Activated CD4-positive, CD25-positive, alpha-beta regulatory T cell (primary cell): ENCODE measurements around the gene SOAT2.
"Not testable (repeated sequence)": the region's sequence is repeated elsewhere in the genome, so short reads cannot be mapped to it uniquely, and the experiment has no call there.

ENCODE experiments used
- DNase-seq, 4 experiments: peaks; one replicate each; lab custom pipeline; 2025; lab: John Stamatoyannopoulos, UW

Gene SOAT2

GRCh38 chr12:53101931-53102781 lies 1.1 kb upstream of the SOAT2 start:
- no peak for DNase-seq

DNA sequence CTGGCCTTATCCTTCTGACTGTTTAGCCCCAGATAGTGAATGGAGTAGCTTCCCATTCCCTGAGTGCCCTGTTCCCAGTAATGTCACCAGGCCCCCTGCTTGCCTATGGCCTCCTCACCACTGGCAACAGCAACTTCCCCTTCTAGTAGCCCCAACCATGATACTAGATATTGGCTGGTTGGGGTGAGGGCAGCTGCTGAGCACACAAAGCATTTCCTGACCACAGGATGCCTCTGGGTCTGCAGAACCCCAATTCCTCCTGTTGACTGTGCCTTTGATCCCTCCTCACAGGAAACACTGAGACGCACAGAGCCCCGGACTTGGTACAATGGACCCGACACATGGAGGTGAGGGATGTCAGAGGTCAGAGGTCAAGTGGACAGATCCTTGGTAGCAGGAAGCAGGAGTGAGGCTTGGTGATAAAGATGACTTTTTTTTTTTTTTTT lies 597 bp downstream of the SOAT2 start:
- DNase-seq = no peak

DNA sequence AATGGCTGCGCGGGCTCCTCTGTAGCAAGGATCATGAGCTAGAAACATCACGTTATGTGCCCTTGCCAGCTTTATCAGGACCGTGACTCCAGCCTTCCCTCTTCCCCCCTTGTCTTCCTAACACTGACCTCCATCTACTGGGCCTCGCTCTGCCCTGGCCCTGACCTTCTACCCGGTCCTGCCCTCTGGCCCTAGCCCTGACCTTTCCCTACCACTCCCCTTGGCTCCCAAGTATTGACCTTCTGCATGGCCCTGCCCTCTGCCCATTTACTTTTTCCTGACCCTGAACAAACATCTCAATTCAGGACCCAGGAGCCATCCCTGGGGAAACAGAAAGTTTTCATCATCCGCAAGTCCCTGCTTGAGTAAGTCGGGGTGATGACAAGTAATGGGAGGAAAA lies 2.0 kb downstream of the SOAT2 start:
- no peak for DNase-seq

DNA sequence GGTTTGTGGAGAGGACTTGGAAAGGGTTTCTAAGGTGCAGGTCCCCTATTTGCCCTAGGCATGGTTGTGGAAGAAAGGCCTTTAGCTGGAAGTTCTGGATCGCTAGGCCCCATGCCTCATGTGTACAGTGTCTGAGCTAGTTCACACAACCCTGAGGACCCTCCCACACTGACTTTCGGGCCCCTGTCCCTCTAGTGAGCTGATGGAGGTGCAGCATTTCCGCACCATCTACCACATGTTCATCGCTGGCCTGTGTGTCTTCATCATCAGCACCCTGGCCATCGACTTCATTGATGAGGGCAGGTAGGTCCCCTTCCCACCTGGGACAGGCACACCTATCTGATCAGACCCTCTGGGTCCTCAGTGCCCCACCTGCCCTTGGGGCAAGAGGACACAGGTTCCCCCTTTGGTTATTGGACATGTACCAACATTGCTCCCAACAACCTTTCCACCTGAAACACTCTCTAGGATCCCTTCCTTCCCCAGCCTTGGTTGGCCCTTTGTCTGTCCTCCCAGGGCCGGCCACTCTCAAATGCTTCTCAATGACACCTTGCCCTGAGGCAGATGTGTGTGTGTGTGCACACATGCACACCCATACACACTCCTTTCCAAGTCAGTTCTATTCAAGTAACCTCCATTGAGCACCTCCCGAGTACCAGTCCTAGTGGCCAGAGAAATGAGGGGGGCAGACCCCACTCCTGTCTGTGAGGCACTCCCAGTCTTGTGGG lies 2.6 kb downstream of the SOAT2 start:
- no peak for DNase-seq

- DNase-seq = no peak
Observed at GRCh38 chr12:53107122-53107521, 3.8 kb downstream of the SOAT2 start.

DNA sequence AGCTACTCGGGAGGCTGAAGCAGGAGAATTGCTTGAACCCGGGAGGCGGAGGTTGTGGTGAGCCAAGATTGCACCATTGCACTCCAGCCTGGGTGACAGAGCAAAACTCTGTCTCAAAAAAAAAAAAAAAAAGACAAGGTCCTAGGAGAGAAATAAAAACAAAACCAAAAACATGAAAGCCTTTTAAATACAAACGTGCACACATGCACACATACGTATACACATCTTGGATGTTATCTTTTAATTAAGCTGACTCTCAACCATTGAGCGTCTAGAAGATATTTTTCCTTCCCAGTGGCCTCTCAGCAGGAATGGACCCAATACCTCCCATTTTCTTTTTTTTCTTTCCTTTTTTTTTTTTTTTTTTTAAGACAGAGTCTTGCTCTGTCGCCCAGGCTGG lies 9.1 kb downstream of the SOAT2 start:
- DNase-seq = not testable (repeated sequence)

- DNase-seq = no peak
Observed at GRCh38 chr12:53113136-53113705, 9.9 kb downstream of the SOAT2 start.

GRCh38 chr12:53113951-53114350 lies 10.7 kb downstream of the SOAT2 start:
- DNase-seq = no peak

DNA sequence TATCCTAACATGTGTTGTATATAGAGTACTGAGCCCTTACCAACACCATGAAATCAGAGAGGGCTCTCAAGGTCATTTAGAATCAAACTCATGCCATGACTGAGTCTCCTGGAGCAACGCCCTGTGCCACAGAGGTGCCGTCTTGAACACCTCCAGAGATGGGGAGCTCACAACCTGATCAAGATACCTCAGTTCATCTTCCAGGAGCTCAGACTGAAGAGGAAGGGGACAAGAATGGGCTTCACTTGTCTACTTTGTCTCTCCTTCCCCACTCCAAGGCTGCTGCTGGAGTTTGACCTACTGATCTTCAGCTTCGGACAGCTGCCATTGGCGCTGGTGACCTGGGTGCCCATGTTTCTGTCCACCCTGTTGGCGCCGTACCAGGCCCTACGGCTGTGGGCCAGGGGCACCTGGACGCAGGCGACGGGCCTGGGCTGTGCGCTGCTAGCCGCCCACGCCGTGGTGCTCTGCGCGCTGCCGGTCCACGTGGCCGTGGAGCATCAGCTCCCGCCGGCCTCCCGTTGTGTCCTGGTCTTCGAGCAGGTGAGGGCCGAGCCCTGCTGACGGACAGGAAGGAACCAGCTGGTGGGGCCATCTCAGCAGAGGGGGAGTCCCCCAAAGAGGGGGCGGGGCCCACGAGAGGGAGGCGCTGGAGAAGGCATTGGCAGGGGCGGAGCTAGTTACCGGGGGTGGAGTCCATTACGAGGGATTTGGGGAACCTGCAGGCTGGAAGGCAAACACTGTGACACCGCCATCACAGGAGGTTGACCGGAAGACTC lies 12.0 kb downstream of the SOAT2 start:
- DNase-seq = no peak

DNA sequence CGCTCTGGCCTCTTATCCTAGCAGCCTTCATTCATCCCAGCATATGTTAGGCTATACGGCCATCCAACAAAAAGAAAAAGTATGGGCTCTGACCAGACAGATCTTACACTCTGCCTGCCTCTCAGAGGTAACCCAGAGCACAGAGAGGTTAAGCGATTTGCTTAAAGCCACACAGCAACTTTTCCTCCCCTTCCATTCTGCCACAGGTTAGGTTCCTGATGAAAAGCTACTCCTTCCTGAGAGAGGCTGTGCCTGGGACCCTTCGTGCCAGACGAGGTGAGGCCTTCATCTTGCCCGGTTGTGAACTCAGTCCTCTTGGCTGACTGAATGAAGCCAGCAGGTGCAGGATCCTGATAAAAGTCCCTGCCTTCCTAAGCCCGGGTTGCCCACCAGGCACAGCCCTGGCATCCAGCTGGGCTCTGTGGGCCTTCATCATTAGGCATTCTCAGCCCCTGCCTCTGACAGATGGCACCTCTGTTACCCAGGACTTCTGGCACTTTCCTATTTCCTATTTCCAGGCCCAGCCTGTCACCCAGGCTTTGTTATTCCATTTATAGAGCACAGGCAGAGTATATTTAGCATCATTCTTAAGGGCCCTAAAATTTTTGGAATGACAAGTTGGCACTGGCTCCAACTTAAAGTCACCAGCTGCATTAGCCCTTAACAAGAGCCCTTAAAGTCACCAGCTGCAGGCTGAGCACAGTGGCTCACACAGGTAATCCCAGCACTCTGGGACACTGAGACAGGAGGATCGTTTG lies 12.8 kb downstream of the SOAT2 start:
- no peak for DNase-seq

GRCh38 chr12:53118751-53119300 lies 15.5 kb downstream of the SOAT2 start:
- DNase-seq = no peak

DNA sequence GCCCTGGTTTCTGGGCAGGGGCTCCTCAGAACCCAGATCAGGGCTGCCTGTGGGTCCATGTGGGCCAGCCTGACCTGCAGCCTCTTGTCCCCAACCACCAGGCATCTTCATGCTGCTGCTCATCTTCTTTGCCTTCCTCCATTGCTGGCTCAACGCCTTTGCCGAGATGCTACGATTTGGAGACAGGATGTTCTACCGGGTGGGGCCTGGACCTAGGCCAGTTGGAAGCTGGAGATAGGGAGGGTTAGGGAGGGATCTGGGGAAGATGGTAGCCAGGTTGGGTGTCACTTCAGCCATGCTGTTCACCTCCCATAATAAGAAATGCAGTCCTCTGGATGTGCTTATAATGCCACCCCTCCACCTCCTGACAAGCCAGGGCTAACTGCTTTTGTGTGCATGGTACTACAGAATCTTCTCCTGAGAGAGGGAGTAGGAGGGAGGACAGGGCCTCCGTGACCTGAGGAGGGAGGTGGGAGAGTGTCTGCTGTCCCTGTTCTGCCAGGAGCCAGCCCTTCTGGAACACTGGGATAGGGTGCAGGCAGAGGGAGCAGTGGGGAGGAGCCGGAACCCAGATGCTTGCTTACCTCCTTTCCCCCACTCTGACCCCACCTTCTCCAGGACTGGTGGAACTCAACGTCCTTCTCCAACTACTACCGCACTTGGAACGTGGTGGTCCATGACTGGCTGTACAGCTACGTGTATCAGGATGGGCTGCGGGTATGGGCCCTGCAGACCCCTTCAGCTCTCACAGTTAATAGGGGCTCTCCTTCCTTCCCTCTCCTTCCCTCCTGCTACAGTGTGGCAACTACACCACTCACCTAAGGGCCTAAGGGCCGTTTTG lies 17.6 kb downstream of the SOAT2 start:
- no peak for DNase-seq

DNA sequence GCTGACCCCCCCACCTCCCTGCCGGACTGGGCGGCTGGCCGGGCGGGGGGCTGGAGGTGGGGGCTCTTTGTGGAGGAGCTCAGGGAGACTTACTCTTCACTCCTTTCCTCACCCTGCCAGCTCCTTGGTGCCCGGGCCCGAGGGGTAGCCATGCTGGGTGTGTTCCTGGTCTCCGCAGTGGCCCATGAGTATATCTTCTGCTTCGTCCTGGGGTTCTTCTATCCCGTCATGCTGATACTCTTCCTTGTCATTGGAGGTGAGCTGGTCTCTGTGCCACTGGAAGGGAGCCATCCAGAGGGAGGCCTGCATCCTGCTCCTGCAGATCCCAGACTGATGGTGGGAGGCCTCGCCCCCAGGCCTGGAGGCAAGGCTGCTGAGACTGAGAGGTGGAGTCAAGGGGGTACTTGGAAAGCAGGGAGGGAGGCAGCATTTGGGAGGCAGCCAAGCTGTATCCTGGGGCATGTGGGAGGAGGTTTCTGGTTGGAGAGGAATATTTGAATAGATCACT lies 19.7 kb downstream of the SOAT2 start:
- no peak for DNase-seq

GRCh38 chr12:53123578-53124351 lies 20.5 kb downstream of the SOAT2 start:
- no peak for DNase-seq

- no peak for DNase-seq
Observed at GRCh38 chr12:53124352-53124723, 21.1 kb downstream of the SOAT2 start.

DNA sequence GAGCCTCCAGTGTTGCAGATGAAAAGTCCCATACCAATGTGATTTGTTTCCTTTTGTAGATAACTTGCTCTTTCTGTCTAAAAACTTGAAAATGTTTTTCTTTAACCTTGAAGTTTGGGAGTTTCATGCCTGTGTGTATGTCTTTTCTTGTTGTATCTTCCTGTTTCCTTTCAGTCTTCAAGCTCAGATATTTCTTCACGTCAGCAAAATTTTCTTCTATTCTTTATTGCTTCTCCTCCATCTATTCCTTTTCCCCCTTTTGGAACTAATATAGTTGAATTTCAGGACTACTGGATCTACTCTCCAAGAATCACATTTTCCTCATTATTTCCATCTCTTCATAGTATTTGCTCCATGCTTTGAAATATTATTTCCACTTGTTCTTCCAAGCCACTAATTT lies 23.9 kb downstream of the SOAT2 start:
- DNase-seq = no peak

GRCh38 chr12:53128780-53129569 lies 25.7 kb downstream of the SOAT2 start:
- no peak for DNase-seq

DNA sequence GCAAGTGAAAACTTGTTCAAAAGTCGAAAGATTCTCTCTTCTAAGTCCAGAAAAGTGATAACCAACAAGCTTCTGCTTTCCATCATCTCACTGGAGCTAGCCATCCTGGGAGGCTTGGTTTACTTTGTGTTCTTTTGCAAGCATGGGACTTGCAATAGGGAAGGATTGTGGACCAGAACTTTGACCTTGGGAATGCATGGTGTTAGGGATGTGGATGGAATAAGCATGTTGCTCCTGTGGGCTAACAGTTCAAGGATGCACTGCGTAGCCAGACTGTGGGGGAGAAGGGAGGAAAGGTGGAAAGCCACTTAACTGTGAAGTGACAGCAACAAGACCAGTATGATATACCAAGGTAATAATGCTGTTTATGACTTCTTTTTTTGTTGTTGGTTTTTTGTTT lies 28.6 kb downstream of the SOAT2 start:
- DNase-seq = no peak
